ENCODE data around the gene KCNJ15. TPM values are rescaled to one million over a fixed set of nuclear protein-coding genes. Genes with fewer than 3 reads are reported as not detected.

KCNJ15 gene
- total RNA-seq, 2 experiments from 2014 or later, result 0.60 to 0.96 TPM

GRCh38 chr21:38290809-38291208, 34.0 kb downstream of the KCNJ15 start:
- H3K27ac Mint-ChIP-seq, result no peak overlapping the region
- no peak overlapping the region for H3K4me3 Mint-ChIP-seq
- no peaks in the 10 kb centered on the region for H3K9me3 Mint-ChIP-seq
- peaks cover 31% of the 10 kb centered on the region for H3K4me1 Mint-ChIP-seq (ENCODE audit: low read depth)
- no peaks in the 10 kb centered on the region for H3K36me3 Mint-ChIP-seq (ENCODE audit: low read depth)
- CTCF ChIA-PET, result no interaction called here
- no peaks in the 10 kb centered on the region for H3K27me3 Mint-ChIP-seq (ENCODE audit: low read depth)
- intact Hi-C loops (cut with micrococcal nuclease), result no loop called here
- no peak for DNase-seq

GRCh38 chr21:38291874-38292273, 35.1 kb downstream of the KCNJ15 start:
- CTCF ChIA-PET, result no interaction called here
- H3K4me1 Mint-ChIP-seq (ENCODE audit: low read depth), result peaks cover 40% of the 10 kb centered on the region
- H3K36me3 Mint-ChIP-seq (ENCODE audit: low read depth), result no peaks in the 10 kb centered on the region
- H3K27ac Mint-ChIP-seq, result no peak overlapping the region
- intact Hi-C loops (cut with micrococcal nuclease), result no loop called here
- no peaks in the 10 kb centered on the region for H3K27me3 Mint-ChIP-seq (ENCODE audit: low read depth)
- no peaks in the 10 kb centered on the region for H3K9me3 Mint-ChIP-seq
- no peak overlapping the region for H3K4me3 Mint-ChIP-seq
- DNase-seq, result no peak

- H3K9me3 Mint-ChIP-seq, result no peaks in the 10 kb centered on the region
- peaks cover 47% of the 10 kb centered on the region for H3K4me1 Mint-ChIP-seq (ENCODE audit: low read depth)
- intact Hi-C loops (cut with micrococcal nuclease), result no loop called here
- H3K36me3 Mint-ChIP-seq (ENCODE audit: low read depth), result no peaks in the 10 kb centered on the region
- H3K4me3 Mint-ChIP-seq, result no peak overlapping the region
- H3K27me3 Mint-ChIP-seq (ENCODE audit: low read depth), result no peaks in the 10 kb centered on the region
- no peak for DNase-seq
- no peak overlapping the region for H3K27ac Mint-ChIP-seq
- CTCF ChIA-PET, result interaction anchor here (1.1 to 1.6 kb wide), 3 partner anchors 13 to 74 kb away, joined by 3 to 10 read pairs (median 4); no protein-coding TSS in a partner anchor
Observed at GRCh38 chr21:38293113-38293512, 36.3 kb downstream of the KCNJ15 start.

GRCh38 chr21:38293765-38294164, 37.0 kb downstream of the KCNJ15 start:
- no peaks in the 10 kb centered on the region for H3K27me3 Mint-ChIP-seq (ENCODE audit: low read depth)
- DNase-seq, result no peak
- H3K4me1 Mint-ChIP-seq (ENCODE audit: low read depth), result peaks cover 47% of the 10 kb centered on the region
- intact Hi-C loops (cut with micrococcal nuclease), result no loop called here
- H3K36me3 Mint-ChIP-seq (ENCODE audit: low read depth), result no peaks in the 10 kb centered on the region
- H3K9me3 Mint-ChIP-seq, result no peaks in the 10 kb centered on the region
- CTCF ChIA-PET, result interaction anchor here (0.9 to 1.6 kb wide), 7 partner anchors 14 to 75 kb away, joined by 3 to 10 read pairs (median 4); no protein-coding TSS in a partner anchor
- H3K4me3 Mint-ChIP-seq, result no peak overlapping the region
- H3K27ac Mint-ChIP-seq, result no peak overlapping the region

GRCh38 chr21:38294609-38295008, 37.8 kb downstream of the KCNJ15 start:
- no peaks in the 10 kb centered on the region for H3K36me3 Mint-ChIP-seq (ENCODE audit: low read depth)
- no peak for DNase-seq
- peaks cover 56% of the 10 kb centered on the region for H3K4me1 Mint-ChIP-seq (ENCODE audit: low read depth)
- no peak overlapping the region for H3K4me3 Mint-ChIP-seq
- H3K9me3 Mint-ChIP-seq, result no peaks in the 10 kb centered on the region
- H3K27ac Mint-ChIP-seq, result no peak overlapping the region
- H3K27me3 Mint-ChIP-seq (ENCODE audit: low read depth), result no peaks in the 10 kb centered on the region
- CTCF ChIA-PET, result interaction anchor here (1.0 to 1.6 kb wide), 4 partner anchors 58 to 75 kb away, joined by 4 to 10 read pairs (median 6); no protein-coding TSS in a partner anchor
- intact Hi-C loops (cut with micrococcal nuclease), result no loop called here

- CTCF ChIA-PET, result interaction anchor here (0.6 to 1.6 kb wide), 4 partner anchors 19 to 79 kb away, joined by 3 to 4 read pairs (median 4); no protein-coding TSS in a partner anchor
- Mint-ChIP-seq H3K4me1 (ENCODE audit: low read depth) (peaks cover 70% of the 10 kb centered on the region), H3K27me3 (ENCODE audit: low read depth) (no peaks in the 10 kb centered on the region), H3K4me3 (peak overlapping the region; percentile 40), H3K9me3 (no peaks in the 10 kb centered on the region), H3K27ac (peak overlapping the region; percentile 21), H3K36me3 (ENCODE audit: low read depth) (no peaks in the 10 kb centered on the region)
- no peak for DNase-seq
- intact Hi-C loops (cut with micrococcal nuclease), result loop anchor here (2.0 kb wide), 1 partner anchor 19 kb away; no protein-coding TSS in a partner anchor
Observed at GRCh38 chr21:38295997-38296764, 39.4 kb downstream of the KCNJ15 start.

- Mint-ChIP-seq H3K27me3 (ENCODE audit: low read depth) (no peaks in the 10 kb centered on the region), H3K36me3 (ENCODE audit: low read depth) (no peaks in the 10 kb centered on the region), H3K27ac (no peak overlapping the region), H3K9me3 (no peaks in the 10 kb centered on the region), H3K4me3 (no peak overlapping the region), H3K4me1 (ENCODE audit: low read depth) (peaks cover 74% of the 10 kb centered on the region)
- intact Hi-C loops (cut with micrococcal nuclease), result loop anchor here (2.0 kb wide), 1 partner anchor 20 kb away; no protein-coding TSS in a partner anchor
- CTCF ChIA-PET, result interaction anchor here (1.1 to 1.6 kb wide), 3 partner anchors 20 to 81 kb away, joined by 3 to 4 read pairs (median 4); no protein-coding TSS in a partner anchor
- DNase-seq, result no peak
Observed at GRCh38 chr21:38297194-38297631, 40.4 kb downstream of the KCNJ15 start.

- Mint-ChIP-seq H3K27ac (no peak overlapping the region), H3K36me3 (ENCODE audit: low read depth) (no peaks in the 10 kb centered on the region), H3K4me3 (no peak overlapping the region), H3K27me3 (ENCODE audit: low read depth) (no peaks in the 10 kb centered on the region), H3K4me1 (ENCODE audit: low read depth) (peaks cover 68% of the 10 kb centered on the region), H3K9me3 (no peaks in the 10 kb centered on the region)
- intact Hi-C loops (cut with micrococcal nuclease), result loop anchor here (2.0 kb wide), 1 partner anchor 21 kb away; no protein-coding TSS in a partner anchor
- no peak for DNase-seq
- CTCF ChIA-PET, result interaction anchor here (1.1 kb wide), 1 partner anchor 53 kb away, joined by 4 read pairs; no protein-coding TSS in a partner anchor
Observed at GRCh38 chr21:38297871-38298270, 41.1 kb downstream of the KCNJ15 start.

- no peaks in the 10 kb centered on the region for H3K36me3 Mint-ChIP-seq (ENCODE audit: low read depth)
- intact Hi-C loops (cut with micrococcal nuclease), result no loop called here
- peaks cover 59% of the 10 kb centered on the region for H3K4me1 Mint-ChIP-seq (ENCODE audit: low read depth)
- CTCF ChIA-PET, result no interaction called here
- no peak overlapping the region for H3K27ac Mint-ChIP-seq
- no peaks in the 10 kb centered on the region for H3K27me3 Mint-ChIP-seq (ENCODE audit: low read depth)
- H3K9me3 Mint-ChIP-seq, result no peaks in the 10 kb centered on the region
- no peak for DNase-seq
- H3K4me3 Mint-ChIP-seq, result no peak overlapping the region
Observed at GRCh38 chr21:38298832-38299231, 42.0 kb downstream of the KCNJ15 start.

GRCh38 chr21:38299671-38300070, 42.9 kb downstream of the KCNJ15 start:
- CTCF ChIA-PET, result interaction anchor here (0.6 kb wide), 1 partner anchor 374 kb away, joined by 3 read pairs; no protein-coding TSS in a partner anchor
- no peaks in the 10 kb centered on the region for H3K36me3 Mint-ChIP-seq (ENCODE audit: low read depth)
- H3K4me1 Mint-ChIP-seq (ENCODE audit: low read depth), result peaks cover 55% of the 10 kb centered on the region
- H3K27me3 Mint-ChIP-seq (ENCODE audit: low read depth), result no peaks in the 10 kb centered on the region
- no peaks in the 10 kb centered on the region for H3K9me3 Mint-ChIP-seq
- intact Hi-C loops (cut with micrococcal nuclease), result loop anchor here (2.0 kb wide), 1 partner anchor 23 kb away; no protein-coding TSS in a partner anchor
- no peak for DNase-seq
- no peak overlapping the region for H3K4me3 Mint-ChIP-seq
- no peak overlapping the region for H3K27ac Mint-ChIP-seq

GRCh38 chr21:38300141-38300578, 43.4 kb downstream of the KCNJ15 start:
- peak overlapping the region; percentile 11 for H3K27ac Mint-ChIP-seq
- no peaks in the 10 kb centered on the region for H3K9me3 Mint-ChIP-seq
- intact Hi-C loops (cut with micrococcal nuclease), result loop anchor here (2.0 kb wide), 1 partner anchor 23 kb away; no protein-coding TSS in a partner anchor
- peak overlapping the region; percentile 31 for H3K4me3 Mint-ChIP-seq
- H3K36me3 Mint-ChIP-seq (ENCODE audit: low read depth), result no peaks in the 10 kb centered on the region
- peaks cover 55% of the 10 kb centered on the region for H3K4me1 Mint-ChIP-seq (ENCODE audit: low read depth)
- CTCF ChIA-PET, result interaction anchor here (0.6 kb wide), 1 partner anchor 374 kb away, joined by 3 read pairs; no protein-coding TSS in a partner anchor
- no peaks in the 10 kb centered on the region for H3K27me3 Mint-ChIP-seq (ENCODE audit: low read depth)
- DNase-seq, result peak; percentile 34

Data from activated naive CD4-positive, alpha-beta T cell treated with anti-CD3 and anti-CD28 coated beads for 36 hours (primary cell).